Inflammatory macrophage treated with lipopolysaccharide for 1 hour (primary cell): ENCODE data around the gene ANO2.

Source experiments
- DNase-seq, 2 donors: peaks; one replicate each; pipeline ENCODE4 v3.0.0-alpha.2; 2020 to 2022

The ANO2 gene

GRCh38 chr12:5964913-5965900 is 20.1 kb upstream of the ANO2 start:
- peak; percentile 1 to 4 for DNase-seq

GRCh38 chr12:5963515-5963914 is 18.5 kb upstream of the ANO2 start:
- no peak for DNase-seq

- DNase-seq: no peak
These were observed 15.7 kb upstream of the ANO2 start for GRCh38 chr12:5960783-5961182.

- DNase-seq: no peak
These were observed 11.9 kb upstream of the ANO2 start for GRCh38 chr12:5956987-5957386.

GRCh38 chr12:5954661-5955060 is 9.6 kb upstream of the ANO2 start:
- no peak for DNase-seq

GRCh38 chr12:5953835-5954586 is 9.0 kb upstream of the ANO2 start:
- no peak for DNase-seq

- DNase-seq: no peak
These were observed 7.0 kb upstream of the ANO2 start for GRCh38 chr12:5952031-5952430.

- DNase-seq: no peak
These were observed 3.6 kb upstream of the ANO2 start for GRCh38 chr12:5948696-5949095.

- DNase-seq: no peak
These were observed 1.9 kb upstream of the ANO2 start for GRCh38 chr12:5947006-5947405.

GRCh38 chr12:5946388-5946787 is 1.3 kb upstream of the ANO2 start:
- DNase-seq: no peak

GRCh38 chr12:5944688-5945070 is 380 bp downstream of the ANO2 start:
- no peak for DNase-seq

GRCh38 chr12:5944053-5944452 is 1.0 kb downstream of the ANO2 start:
- no peak for DNase-seq

- no peak for DNase-seq
These were observed 3.2 kb downstream of the ANO2 start for GRCh38 chr12:5941907-5942306.

GRCh38 chr12:5927732-5928516 is 17.1 kb downstream of the ANO2 start:
- no peak for DNase-seq

GRCh38 chr12:5925646-5926045 is 19.4 kb downstream of the ANO2 start:
- no peak for DNase-seq

- DNase-seq: no peak
These were observed 20.7 kb downstream of the ANO2 start for GRCh38 chr12:5924342-5924741.

GRCh38 chr12:5923751-5924150 is 21.3 kb downstream of the ANO2 start:
- DNase-seq: no peak

GRCh38 chr12:5923043-5923605 is 21.9 kb downstream of the ANO2 start:
- no peak for DNase-seq

- DNase-seq: no peak
These were observed 22.8 kb downstream of the ANO2 start for GRCh38 chr12:5921966-5922899.

GRCh38 chr12:5921027-5921909 is 23.8 kb downstream of the ANO2 start:
- DNase-seq: no peak
